ENCODE measurements around the gene CYP26A1.
A peak's percentile ranks its signal among the peaks of the same experiment; 100 is the strongest.

DNA sequence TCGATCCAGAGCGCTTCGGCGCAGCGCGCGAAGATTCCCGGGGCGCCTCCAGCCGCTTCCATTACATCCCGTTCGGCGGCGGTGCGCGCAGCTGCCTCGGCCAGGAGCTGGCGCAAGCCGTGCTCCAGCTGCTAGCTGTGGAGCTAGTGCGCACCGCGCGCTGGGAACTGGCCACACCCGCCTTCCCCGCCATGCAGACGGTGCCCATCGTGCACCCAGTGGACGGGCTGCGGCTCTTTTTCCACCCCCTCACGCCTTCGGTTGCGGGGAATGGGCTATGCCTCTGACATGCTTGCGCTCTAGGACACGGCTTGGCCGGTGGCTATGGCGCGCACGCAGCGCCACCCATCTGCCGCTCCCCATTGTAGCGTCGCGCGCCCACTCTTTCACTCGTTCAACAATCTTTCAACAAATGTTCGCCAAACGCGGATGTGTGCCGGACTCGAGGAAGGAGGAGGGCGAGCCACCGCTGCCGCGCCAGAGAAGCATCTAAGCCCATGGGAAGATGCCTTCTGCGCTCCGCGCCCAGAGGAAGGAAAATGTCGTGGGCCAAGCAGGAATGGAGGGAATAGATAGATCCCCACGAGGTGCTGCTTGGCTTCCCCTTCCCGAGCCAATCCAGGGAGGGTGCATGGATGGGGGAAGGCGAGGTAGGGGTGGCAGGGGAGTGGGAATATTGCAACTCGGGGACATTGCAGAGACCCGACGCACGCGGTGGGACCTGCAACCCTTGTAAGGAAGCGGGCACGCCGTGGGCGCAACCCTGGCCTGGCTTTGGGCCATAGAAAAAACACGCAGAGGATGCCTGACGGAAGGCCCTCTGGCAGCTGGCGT lies 5.1 kb upstream of the CYP26A1 start:
- TF ChIP-seq CTCF (conservative IDR thresholded peaks at IDR 0.05; ENCODE audit: low read depth, low read length) (peak; percentile 48), EZH2 (IDR thresholded peaks at IDR 0.05; ENCODE audit: borderline replicate concordance, low read depth, low read length, poor library complexity, severe bottlenecking) (peak; percentile 75)
